Islet of Langerhans (tissue), 1 donor: ENCODE results near the gene PTPRT.

Experiments
- FAIRE-seq: peaks from one replicate; lab custom pipeline; 2011; peaks lifted over from hg19 to GRCh38; lab: Jason Lieb, UNC

Gene PTPRT

DNA sequence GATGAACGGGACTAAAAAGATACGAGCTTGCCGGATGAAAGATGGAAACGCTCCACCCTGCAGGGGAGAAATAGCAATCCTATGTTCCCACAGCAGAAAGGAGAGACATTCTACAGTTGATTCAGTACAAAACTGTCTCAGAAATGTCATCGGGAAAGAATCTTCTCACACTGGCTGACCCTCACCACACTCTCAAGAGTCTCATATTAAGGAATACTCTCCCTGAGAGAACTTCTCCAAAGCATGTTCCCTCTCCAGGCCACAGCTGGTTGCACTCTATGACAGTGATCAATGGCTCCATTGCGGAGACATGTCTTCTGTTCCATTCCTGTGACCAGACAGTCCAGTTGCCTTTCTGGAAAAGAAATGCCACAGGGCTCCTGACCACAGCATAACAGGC is 813.6 kb downstream of the PTPRT start:
- no peak for FAIRE-seq

DNA sequence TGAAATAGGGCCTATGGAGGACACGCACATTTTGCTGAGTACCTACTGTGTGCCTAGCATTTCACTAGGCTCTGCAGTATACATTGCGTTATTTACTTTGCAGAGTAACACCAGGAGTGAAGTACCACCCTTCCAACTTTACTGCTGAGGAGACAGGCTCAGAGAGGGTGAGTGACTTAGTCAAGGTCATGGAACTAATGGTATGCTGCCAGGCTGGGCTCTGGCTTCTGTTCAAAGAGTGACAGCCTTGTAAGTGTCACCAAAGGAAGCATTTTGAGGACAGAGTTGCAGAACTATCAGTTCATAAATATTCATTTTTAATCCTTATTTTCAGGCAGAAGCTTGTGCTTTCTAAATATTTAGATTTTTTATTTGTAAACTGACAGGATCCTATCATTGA is 816.7 kb downstream of the PTPRT start:
- FAIRE-seq = no peak

DNA sequence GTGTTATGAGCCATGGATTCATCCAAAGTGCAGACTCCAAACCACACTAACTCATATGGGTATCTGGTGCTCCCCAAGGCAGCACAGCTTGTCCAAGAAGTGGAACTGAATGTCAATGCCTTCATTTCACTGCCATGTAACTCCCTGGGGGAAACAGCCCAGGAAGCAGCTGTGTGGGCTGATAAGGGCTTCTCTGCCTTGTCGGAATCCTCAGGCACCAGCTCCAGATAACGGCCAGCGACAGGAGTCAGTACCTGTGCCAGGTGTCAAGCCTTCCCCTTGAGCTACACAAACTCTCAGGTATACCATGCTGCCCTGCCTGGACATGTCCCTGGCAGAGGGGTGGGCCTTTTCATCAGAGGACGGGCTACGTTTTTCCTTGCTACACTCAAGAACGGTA is 819.6 kb downstream of the PTPRT start:
- FAIRE-seq = no peak

DNA sequence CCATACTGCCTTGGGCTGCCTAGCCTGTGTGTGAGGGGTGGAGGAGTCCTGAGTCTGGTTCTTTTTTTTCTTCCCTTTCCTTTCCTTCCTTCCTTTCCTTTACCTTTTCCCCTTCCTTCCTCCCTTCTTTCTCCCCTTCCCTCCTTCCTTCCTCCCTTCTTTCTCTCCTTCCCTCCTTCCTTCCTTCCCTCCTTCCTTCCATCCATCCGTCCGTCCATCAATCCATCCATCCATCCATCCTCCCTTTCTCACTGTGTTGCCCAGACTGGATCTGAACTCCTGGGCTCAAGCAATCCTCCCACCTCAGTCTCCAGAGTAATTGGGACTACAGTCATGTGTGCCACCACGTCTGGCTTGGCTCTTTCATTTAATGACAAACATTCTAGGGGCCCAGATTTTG is 820.8 kb downstream of the PTPRT start:
- no peak for FAIRE-seq

DNA sequence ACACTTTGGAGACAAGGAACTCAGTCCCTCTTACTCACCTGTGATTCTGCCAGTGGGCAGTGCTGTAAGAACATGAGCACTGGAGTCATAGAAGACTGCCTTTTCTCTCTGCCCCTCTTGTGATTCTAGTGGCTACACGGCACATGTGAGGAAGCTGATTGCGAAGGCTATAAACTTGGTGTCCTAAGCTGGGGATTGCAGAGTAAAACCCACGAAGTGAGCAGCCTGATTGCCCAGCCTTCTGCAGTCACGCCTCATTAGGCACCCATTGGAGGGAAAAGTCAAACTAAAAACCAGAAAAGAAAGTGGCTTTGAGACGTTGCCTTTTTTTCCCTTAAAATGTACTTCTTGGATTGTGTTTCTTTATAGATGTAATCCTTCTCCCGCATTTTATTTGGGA is 823.1 kb downstream of the PTPRT start:
- FAIRE-seq = no peak

DNA sequence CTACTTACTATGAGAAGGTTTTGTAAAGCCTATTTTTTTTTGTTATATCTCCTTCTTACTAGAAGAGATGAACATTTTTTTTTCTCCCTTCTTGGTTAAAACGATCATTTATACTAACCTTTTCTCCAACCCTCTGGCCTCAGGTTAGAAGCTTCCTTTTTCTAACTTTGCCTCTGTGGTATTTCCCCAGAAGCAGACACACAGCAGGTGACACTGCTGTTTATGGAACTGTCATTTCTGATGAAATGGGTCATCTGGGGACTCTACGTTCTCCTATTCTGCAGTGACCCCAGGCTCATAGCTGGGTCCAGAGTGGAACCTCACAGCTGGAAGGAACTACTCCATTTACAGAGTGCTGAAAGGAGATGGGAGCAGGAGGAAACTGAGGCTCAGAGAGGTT is 825.3 kb downstream of the PTPRT start:
- FAIRE-seq = no peak

DNA sequence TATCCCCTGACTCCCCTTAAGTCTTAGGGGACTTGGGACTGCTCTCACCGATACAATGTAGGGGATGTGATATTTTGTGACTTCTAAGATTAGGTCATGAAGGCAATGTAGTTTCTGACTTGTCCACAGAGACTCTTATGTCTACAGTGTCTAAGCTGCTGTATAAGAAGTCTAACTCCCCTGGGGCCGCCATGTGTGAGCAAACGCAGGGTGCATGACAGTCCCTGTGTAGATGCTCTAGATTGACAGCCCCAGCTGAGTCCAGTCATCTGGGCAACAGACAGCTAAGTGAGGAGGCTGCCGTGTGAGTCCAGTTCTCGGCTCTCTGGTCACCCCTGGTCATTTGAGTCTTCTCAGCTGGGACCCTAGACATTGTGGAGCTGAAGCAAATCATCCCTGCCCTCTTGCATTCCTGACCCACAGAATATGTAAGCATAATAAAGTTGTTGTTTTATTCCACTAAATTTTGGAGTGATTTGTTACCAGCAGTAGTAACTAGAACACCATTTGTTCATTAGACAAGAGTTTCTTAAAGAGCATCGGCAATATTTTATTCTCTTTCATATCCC is 828.2 kb downstream of the PTPRT start:
- no peak for FAIRE-seq

DNA sequence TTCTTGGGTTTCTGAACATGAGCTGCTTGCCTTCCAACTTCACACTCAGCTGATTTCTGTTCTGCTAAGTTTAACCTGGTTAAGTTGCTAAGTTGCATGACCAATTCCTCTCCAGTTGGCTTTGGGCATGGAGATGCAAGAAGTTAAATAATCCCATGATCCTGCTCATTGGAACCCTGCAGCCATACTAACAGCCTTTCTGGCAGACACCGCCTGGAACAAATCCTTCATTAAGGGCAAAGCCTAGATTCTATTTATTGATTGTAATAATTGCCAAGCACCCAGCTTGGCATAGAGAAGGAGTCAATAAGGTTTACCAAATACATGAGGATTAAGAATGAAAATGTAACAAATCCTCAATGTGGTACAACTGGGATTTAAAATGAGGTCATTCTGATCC is 829.1 kb downstream of the PTPRT start:
- FAIRE-seq = no peak

DNA sequence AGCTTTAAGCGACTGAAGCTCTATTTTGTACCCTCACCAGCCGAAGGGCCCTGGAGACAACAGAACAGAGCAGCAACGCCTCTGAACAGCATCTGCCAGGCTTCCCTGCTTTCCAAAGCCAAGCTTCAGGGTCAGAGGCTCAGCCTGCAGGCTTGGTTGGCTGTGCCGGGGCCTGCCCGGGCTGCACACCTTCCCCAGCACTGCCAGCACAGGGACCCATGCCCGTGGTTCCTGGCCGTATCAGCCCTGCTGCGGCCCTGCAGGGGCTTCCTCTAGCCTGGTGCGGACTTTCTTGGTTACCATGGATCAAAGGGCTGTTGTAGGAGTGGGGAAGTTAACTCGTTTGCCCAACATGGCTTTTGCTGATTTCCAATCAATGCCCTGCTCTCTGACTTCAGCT is 830.1 kb downstream of the PTPRT start:
- FAIRE-seq = no peak

DNA sequence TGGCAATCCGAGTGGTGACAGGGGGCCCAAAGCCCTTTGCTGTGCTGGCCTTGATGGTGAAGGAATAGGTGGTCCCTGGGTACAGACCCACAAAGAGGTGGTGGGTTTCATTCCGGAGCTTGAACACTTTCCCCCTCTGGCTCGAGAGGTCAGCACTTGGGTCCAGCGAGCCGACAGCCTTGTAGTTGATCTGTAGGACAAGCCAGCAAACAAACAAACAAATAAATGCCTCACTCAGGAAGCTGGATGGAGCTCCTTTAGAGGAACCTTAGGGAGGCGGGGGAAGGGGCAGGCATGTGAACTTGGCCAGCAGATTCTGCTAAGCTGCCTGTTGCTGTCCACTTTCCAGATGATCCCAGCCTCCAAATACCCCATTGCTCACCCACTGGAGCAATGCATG is 837.6 kb downstream of the PTPRT start:
- no peak for FAIRE-seq

DNA sequence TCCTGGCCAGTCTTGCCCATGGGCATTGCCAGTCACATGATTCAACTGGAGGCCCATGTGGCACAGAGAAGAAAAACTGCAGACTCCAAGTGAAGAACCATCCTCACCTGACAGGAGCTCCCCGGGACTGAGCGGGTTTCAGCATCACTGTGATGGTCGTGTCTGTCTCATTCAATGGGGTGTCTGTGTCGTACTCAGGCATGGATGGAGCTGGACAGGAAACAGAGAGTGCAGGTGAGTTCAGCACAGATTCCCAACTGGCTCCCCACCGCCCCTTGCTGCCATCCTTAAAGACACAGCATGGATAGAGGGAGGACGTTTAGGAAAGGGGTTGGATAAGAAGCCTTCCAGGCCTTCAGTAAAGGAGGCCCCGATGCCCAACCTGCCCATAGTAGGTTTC is 839.2 kb downstream of the PTPRT start:
- no peak for FAIRE-seq

DNA sequence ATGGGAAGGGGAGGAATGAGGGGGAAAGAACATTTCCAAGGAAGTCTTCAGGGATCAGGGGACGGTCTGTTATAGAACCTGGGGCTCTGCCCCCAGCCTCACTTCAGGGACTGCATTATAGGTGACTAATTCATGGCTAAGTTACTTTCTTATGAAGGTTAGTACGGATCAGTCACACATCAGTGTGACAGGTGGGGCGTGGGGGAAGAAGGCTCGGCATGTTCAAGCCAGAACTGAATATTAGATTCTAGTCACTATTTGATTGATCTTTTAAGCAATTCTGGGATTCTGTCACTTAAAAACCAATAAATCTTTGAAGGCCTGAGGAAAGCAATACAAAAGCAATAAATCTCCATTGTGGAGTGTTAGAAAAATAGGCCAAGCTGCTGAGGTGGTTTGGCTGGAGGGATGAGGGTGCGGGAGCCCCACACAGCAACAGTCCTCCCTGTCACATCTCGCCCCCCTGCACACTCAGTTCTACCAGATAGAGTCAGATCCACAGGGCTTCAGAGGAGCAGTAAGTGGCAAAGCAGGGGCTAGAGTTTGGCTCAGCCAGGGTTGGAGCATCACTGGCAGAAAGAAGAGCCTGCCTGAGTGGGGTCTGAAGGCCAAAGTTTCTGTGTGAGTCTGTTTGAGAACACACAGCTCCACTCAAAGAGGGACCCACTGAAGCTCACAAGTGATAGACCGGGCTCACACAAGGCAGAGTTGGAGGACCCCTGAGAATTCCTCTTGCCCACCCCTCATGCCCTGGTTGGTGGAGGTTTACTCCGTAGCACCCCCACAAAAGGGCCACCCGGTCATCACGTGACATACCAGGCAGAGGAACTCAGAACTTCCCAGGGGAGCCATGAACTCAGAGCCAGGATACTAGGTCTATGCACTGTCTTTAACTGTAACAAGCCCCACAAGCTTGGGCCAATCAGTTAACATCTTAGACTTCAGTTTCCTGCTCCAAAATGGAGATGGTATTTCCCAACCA is 843.2 kb downstream of the PTPRT start:
- FAIRE-seq = no peak

DNA sequence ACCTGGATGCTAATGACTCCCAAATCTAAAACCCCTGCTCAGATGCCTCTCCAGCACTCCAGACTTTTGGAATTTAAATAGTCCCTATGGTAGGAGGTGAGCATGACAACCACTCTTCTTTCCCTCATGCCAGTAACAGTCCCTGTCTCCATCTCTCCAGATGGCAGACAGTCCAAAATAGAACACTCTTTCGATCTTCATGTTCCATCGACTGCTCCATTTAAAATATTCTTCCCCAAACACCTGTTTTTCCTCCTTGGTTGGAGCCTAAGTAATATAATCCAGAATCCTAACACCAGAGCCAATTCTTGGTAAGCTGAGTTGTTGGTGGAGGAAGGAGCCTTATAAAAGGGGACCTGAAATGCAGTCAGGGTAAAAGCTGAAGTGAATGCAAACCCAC is 848.1 kb downstream of the PTPRT start:
- no peak for FAIRE-seq

DNA sequence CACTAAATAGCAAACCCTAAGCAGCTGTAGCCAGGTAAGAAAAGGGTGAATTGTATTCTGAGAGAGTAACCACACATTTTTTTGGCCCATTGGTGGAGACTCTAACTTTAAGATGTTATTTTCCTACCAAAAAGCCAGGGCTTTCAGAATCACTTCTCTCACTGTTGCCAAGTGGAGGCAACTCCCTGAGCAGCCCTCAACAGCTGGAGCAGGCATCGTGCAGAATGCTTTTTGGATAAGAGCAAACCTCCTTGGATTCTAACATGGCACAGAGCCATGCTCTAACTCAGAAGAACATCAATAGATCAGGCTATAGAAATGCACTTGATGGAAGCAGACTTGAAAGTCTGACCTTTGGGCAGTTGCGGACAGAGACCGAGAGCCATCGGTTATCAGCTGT is 849.3 kb downstream of the PTPRT start:
- FAIRE-seq = no peak

DNA sequence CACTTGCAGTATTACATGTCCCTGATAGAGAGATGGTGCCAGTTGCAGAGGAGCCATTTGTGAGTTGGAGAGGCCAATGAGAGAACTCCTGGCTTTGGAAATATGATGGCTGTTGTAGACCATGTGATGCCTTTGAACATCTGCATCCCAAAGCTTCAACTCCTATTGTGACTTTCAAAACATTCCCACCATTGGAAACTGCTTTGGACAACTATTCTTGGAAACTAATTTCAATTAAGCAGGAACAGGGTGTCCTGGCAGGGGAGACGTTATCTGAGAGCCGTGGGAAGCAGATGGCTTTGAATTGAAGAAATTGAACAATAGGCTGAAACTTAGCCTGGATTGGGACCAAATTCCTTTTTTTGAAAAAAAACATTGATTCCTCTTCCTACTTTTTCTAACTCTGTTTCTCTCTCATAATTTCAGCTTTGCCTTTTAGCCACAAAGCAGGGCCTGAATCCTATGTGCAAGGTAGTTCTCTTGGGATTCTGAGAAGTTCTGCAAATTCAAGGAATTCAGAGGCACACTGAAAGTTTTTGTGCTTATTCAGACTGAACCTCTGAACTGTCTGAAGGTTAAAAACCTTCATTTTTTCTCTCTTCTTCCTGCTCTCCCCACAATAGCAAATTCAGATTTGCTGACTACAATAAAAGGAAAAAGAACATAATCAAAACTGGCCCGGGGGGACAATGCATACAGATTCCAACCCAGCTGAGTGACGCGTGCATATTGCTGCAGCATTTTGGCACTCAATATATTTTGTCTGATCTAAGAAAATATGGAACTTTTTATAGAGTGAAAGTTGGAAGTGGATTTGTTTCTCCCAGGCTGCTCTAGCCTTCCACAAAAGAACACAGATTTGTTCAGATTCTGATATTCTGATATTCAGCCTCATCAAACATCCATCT is 851.2 kb downstream of the PTPRT start:
- no peak for FAIRE-seq

DNA sequence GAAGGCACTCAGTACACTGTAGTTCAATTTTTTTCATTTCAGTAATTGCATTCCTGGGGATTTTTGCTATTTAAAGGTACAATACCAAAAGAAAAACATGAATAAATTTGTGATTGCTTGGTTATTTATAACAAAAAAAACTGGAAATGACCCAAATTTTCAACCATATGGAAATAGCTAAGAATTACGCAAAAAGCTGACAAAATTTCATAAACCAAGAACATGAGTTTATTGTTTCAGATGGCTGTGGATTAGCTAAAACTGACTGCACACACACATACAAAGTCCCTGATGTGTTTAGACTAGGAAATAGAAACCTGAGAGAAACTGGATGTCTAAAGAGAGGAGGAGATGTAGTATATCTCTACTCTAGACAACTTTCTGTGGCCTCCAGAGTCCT is 853.1 kb downstream of the PTPRT start:
- FAIRE-seq = no peak

DNA sequence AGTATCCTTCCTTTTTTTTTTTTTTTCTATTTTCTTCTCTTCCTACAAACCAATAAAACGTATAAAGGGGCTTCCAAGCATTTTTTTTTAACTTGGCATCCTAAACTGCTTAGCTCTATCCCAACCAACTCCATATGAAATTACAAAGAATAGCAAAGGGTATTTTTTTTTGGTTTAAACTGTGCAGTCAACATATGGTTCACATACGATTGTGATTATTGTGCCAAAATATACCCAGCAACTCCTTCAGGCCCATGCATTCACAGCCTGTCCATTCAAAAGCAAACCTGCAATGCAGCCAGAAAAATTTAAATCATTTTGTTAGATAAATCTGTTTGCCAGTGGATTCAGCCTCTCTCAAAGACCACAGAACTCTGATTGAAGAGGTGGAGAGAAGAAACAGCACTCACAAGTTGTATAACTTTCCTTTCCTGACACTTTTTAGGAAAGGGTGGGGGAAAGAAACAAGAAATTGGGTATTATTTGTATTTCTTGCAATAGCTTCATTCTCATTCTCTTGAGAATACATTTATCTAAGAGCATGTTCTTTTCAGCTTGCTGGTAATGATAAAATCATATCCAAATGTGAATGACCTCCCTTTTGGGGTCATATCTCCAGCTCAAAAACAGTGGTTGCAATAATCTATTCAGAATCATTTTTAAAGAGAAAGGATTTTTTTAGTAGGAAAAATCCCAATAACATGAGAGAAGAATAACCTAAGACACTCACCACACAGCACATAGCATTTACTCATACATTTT is 870.3 kb downstream of the PTPRT start:
- FAIRE-seq = no peak

DNA sequence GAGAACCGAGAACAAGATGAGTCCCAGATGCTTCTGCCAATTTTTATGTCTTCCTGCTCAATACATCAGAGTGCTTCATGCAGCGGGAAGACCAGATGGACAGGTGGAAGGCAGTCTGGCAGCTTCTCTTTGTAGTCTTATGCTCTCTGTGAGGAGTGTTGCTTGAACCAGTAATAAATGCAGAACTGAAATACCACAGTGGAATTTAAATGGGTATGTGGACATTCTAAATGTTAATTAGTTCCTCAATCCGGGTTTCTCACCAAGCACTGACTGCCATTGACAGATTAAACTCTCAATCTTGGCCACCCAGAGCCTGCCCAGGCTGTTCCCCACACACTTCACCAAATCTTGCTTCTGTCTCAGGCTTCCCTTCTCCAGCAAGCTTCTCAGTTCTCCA is 876.0 kb downstream of the PTPRT start:
- FAIRE-seq = no peak

DNA sequence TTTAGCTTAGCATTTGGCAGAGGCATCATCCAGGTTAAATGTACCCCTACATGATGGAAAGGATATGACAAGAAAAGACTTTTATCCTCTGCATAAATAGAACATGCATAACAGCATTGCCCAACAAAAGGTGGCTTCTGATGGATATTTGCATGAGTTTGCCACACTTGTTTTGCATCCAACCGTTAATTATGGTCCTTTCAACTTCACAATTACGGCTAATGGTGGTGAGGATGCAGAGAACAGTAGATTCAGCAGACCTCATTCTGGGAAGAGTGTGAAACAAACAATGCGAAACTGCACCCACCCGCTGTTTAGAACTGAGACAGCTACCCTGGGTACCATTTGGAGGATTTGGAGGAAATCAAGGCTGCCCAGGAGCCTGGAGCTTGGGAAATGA is 880.7 kb downstream of the PTPRT start:
- FAIRE-seq = no peak

DNA sequence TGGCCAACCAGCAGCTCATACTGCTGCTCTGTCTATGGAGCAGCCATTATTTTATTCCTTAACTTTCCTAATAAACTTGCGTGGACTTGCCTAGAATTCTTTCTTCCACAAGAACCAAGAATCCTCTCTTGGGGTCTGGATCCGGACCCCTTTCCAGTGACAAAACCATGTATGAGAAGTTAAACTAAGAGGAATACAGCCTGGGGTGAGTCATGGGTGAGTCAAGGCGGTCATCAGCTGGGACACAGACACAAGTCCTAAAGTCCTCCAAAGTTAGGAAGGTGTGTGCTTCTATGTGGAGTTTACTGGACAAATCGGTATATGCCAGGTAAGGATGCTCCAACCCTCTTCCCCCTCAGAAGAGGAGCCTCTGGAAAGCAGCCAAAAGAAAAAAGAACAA is 881.5 kb downstream of the PTPRT start:
- FAIRE-seq = no peak

DNA sequence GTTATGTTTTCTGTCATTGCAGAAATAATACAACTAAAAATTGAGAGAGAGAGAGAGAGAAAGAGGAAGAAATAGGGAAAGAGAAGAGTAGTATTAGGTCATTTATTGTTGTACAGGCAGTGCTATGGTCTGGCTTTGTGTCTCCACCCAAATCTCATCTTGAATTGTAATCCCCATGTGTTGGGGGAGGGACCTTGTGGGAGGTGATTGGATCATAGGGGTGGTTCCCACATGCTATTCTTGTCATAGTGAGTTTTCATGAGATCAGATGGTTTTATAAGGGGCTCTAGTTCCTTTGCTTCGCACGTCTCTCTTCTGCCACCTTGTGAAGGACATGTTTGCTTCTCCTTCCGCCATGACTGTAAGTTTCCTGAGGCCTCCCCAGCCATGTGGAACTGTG is 894.1 kb downstream of the PTPRT start:
- FAIRE-seq = no peak

DNA sequence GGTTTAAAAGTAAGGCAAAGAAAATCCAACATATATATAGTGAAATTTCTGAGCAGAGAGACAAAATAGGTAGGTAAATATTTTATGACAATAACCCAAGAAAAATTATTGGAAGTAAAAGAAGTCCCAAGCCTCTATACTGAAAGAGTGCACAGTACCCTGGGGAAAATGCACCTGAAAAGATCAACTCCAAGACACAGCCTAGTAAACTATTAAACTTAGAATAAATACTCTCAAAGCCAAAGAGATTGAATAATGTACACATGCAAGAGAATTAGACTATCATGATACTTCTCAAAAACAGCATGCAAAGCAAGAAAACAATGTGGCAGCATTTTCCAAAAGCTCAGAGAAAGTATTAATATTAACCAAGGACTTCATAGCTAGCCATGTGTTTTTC is 894.7 kb downstream of the PTPRT start:
- no peak for FAIRE-seq
